B cell (primary cell): ENCODE data around the gene HLA-B. TPM values are rescaled to one million over a fixed set of nuclear protein-coding genes. Genes with fewer than 3 reads are reported as not detected.

Source experiments
- ATAC-seq: fragments of 200-7000 bp; cut with Tn5 transposase; one replicate; pipeline ENCODE4 v1.10.0; 2021; ENCODE audit warnings: low read depth, mild to moderate bottlenecking, moderate number of reproducible peaks, moderate library complexity
- CTCF ChIA-PET: fragments of 350-600 bp; sonication (Branson Sonifier 250); formaldehyde crosslinking; loops from one replicate; lab custom pipeline; 2021; ENCODE audit warnings: antibody characterized with exemption, inconsistent platforms; lab: Charles Lee
- POLR2A ChIA-PET: fragments of 350-600 bp; sonication (Branson Sonifier 250); formaldehyde crosslinking; loops from one replicate; lab custom pipeline; 2021; ENCODE audit warnings: antibody characterized with exemption; lab: Charles Lee
- DNase-seq: peaks from one replicate; pipeline ENCODE4 v3.0.0; 2013
- H2AFZ ChIP-seq: 2 replicates; pipeline ENCODE4 v1.6.1; 2012; ENCODE audit warnings: mild to moderate bottlenecking, low read depth, low read length; ENCODE audit not compliant: insufficient read depth, poor library complexity, severe bottlenecking
- H3K27ac ChIP-seq, 2 donors: 1 replicate in 1 of 2; 2 replicates in 1 of 2; pipeline ENCODE4 v1.5.1; 2012 to 2013; ENCODE audit warnings: low read length in 2 of 2, mild to moderate bottlenecking in 2 of 2, moderate library complexity in 1 of 2
- H3K27me3 ChIP-seq, 4 experiments: fragments of 200-600 bp in 1 of 4; sonication (generic) in 1 of 4; replicated peaks in 1 of 4; 1 replicate in 2 of 4; 2 replicates in 2 of 4; pipeline versions ENCODE4 v1.6.1 to v1.7.0; 2013 to 2016; ENCODE audit warnings: low read length in 3 of 4, mild to moderate bottlenecking in 2 of 4, mixed read lengths in 1 of 4, moderate library complexity in 1 of 4; ENCODE audit not compliant: insufficient read depth in 4 of 4, control insufficient read depth in 3 of 4; ENCODE audit errors: control extremely low read depth in 1 of 4
- H3K36me3 ChIP-seq, 2 experiments: replicated peaks in 1 of 2; 1 replicate in 1 of 2; 2 replicates in 1 of 2; pipeline versions ENCODE4 v1.6.1 to v1.7.1; 2013; ENCODE audit warnings: low read length in 1 of 2; ENCODE audit not compliant: insufficient read depth in 2 of 2, control insufficient read depth in 1 of 2; ENCODE audit errors: control extremely low read depth in 1 of 2, extremely low read depth in 1 of 2
- H3K4me1 ChIP-seq, 2 donors: fragments of 200-600 bp in 1 of 2; sonication (generic) in 1 of 2; 1 replicate in 1 of 2; 2 replicates in 1 of 2; pipeline versions ENCODE4 v1.5.1 to v1.6.1; 2013 to 2017; ENCODE audit warnings: low read length in 2 of 2; ENCODE audit not compliant: control insufficient read depth in 2 of 2, insufficient read depth in 2 of 2
- H3K4me2 ChIP-seq: replicated peaks from 2 replicates; pipeline ENCODE3; 2012; ENCODE audit warnings: mild to moderate bottlenecking, low read depth, low read length; ENCODE audit not compliant: poor library complexity, severe bottlenecking
- H3K4me3 ChIP-seq, 5 experiments: fragments of 200-600 bp in 1 of 5; sonication (generic) in 1 of 5; 1 replicate in 3 of 5; 2 replicates in 2 of 5; pipeline versions ENCODE4 v1.5.1 to v1.7.0; 2011 to 2016; ENCODE audit warnings: low read length in 4 of 5, mild to moderate bottlenecking in 4 of 5, low read depth in 2 of 5, control low read depth in 1 of 5, moderate library complexity in 1 of 5; ENCODE audit not compliant: insufficient read depth in 1 of 5; ENCODE audit errors: control extremely low read depth in 1 of 5, extremely low read depth in 1 of 5
- H3K79me2 ChIP-seq: fragments of 200-600 bp; sonication (generic); one replicate; pipeline ENCODE4 v1.6.0; 2016; ENCODE audit warnings: low read length; ENCODE audit not compliant: control insufficient read depth, insufficient read depth
- H3K9ac ChIP-seq: fragments of 200-600 bp; sonication (generic); 2 replicates; pipeline ENCODE4 v1.6.1; 2017; ENCODE audit warnings: mild to moderate bottlenecking, low read length, moderate library complexity
- H3K9me3 ChIP-seq, 3 donors: one replicate each; pipeline versions ENCODE4 v1.6.1 to v1.7.1; 2013; ENCODE audit warnings: low read length in 2 of 3; ENCODE audit not compliant: control insufficient read depth in 2 of 3, insufficient read depth in 1 of 3; ENCODE audit errors: control extremely low read depth in 1 of 3
- H4K20me1 ChIP-seq: 2 replicates; pipeline ENCODE4 v1.6.0; 2012; ENCODE audit warnings: mild to moderate bottlenecking, low read length; ENCODE audit not compliant: insufficient read depth, control insufficient read depth, poor library complexity, severe bottlenecking
- H3K27ac Mint-ChIP-seq: one replicate; pipeline ENCODE4 v1.8.0; 2021; ENCODE audit warnings: mixed read lengths
- H3K27me3 Mint-ChIP-seq: one replicate; pipeline ENCODE4 v1.8.0; 2021; ENCODE audit warnings: mixed read lengths
- H3K4me1 Mint-ChIP-seq: one replicate; pipeline ENCODE4 v1.8.0; 2021; ENCODE audit warnings: mixed read lengths
- H3K4me3 Mint-ChIP-seq: one replicate; pipeline ENCODE4 v1.8.0; 2021; ENCODE audit warnings: mixed read lengths
- H3K9me3 Mint-ChIP-seq: one replicate; pipeline ENCODE4 v1.8.0; 2022; ENCODE audit warnings: mixed read lengths; ENCODE audit not compliant: insufficient read depth
- CTCF ChIP-seq: fragments of 200-600 bp; IDR thresholded peaks from one replicate; pipeline ENCODE4 v1.8.0; 2022; ENCODE audit warnings: antibody characterized with exemption, mild to moderate bottlenecking
- EZH2 ChIP-seq: IDR thresholded peaks from 2 replicates; pipeline ENCODE4 v1.6.1; 2012; ENCODE audit warnings: borderline replicate concordance, low read depth, mild to moderate bottlenecking, moderate library complexity, low read length; ENCODE audit not compliant: insufficient read depth, poor library complexity, severe bottlenecking
- WGBS: methylation state at CpG from one replicate; pipeline ENCODE4 v1.1.5; 2013; ENCODE audit warnings: missing lambda C conversion rate; ENCODE audit not compliant: insufficient coverage; 5-methylcytosine and 5-hydroxymethylcytosine counted together
- intact Hi-C: fragments of 100-400 bp; cut with micrococcal nuclease; formaldehyde crosslinking; loops from one replicate; pipeline ENCODE4 v1.10.0; 2022
- polyA plus RNA-seq: library from polyadenylated mRNA; depleted of rRNA; stranded (reverse); fragments of >200 nt; gene quantifications from 2 replicates; pipeline ENCODE4 v1.2.3, GENCODE V29; 2012
- total RNA-seq, 2 donors: library from RNA; stranded (reverse); fragments of 120-200 nt in 1 of 2; gene quantifications; 1 replicate in 1 of 2; 2 replicates in 1 of 2; pipeline versions ENCODE4 v1.2.3 to v1.2.4, GENCODE V29; 2013 to 2022

HLA-B gene
- total and polyA plus RNA-seq, 2 donors (not counting 1 experiment from before 2014, with no cell fraction given) = 4,028 to 7,345 TPM

- DNase-seq (no peak), ATAC-seq (no peak)
- H3K27me3 ChIP-seq = peaks cover 0 to 17% (median 10%) of the 10 kb centered on the region in 4 experiments
- no peak overlapping the region for H3K4me3 Mint-ChIP-seq
- H3K9ac ChIP-seq = no peak overlapping the region
- peaks cover 8% of the 10 kb centered on the region for H3K4me1 Mint-ChIP-seq
- no peaks in the 10 kb centered on the region for H3K9me3 Mint-ChIP-seq
- H3K27ac ChIP-seq = no peak overlapping the region
- H3K79me2 ChIP-seq = peaks cover 5% of the 10 kb centered on the region
- intact Hi-C loops = loop anchor here (1.0 to 2.0 kb wide), 3 partner anchors 9 to 208 kb away; partner anchors contain the start of genes HLA-B and TCF19
- no peaks in the 10 kb centered on the region for H4K20me1 ChIP-seq
- no peak for TF ChIP-seq EZH2
- TF ChIP-seq CTCF = no peak
- peaks cover 33% of the 10 kb centered on the region for H3K27me3 Mint-ChIP-seq
- no peaks in the 10 kb centered on the region for H3K9me3 ChIP-seq
- no peak overlapping the region for H3K4me3 ChIP-seq
- H3K4me2 ChIP-seq = no peak overlapping the region
- WGBS = no CpG with 5 or more reads among the region's 5 CpGs
- H3K36me3 ChIP-seq = no peaks in the 10 kb centered on the region
- CTCF ChIA-PET = interaction anchor here (0.6 to 11.3 kb wide), 29 partner anchors 8 to 451 kb away, joined by 3 to 210 read pairs (median 6); partner anchors contain the start of genes HLA-B, PSORS1C2 and TCF19
- peaks cover 9 to 10% of the 10 kb centered on the region in 2 donors for H3K4me1 ChIP-seq
- POLR2A ChIA-PET = interaction anchor here (0.6 to 2.6 kb wide), 4 partner anchors 8 to 169 kb away, joined by 3 to 38 read pairs (median 6); no protein-coding TSS in a partner anchor
- no peak overlapping the region for H3K27ac Mint-ChIP-seq
- H2AFZ ChIP-seq = no peak overlapping the region
These were observed 8.9 kb upstream of the HLA-B start for GRCh38 chr6:31365864-31366263.

- no peak overlapping the region for H3K27ac Mint-ChIP-seq
- ChIA-PET CTCF (interaction anchor here (11.3 kb wide), 1 partner anchor 169 kb away, joined by 210 read pairs; no protein-coding TSS in a partner anchor), POLR2A (interaction anchor here (0.6 kb wide), 1 partner anchor 168 kb away, joined by 4 read pairs; no protein-coding TSS in a partner anchor)
- H3K36me3 ChIP-seq = no peaks in the 10 kb centered on the region
- H3K27ac ChIP-seq = no peak overlapping the region
- peaks cover 14% of the 10 kb centered on the region for H3K4me1 Mint-ChIP-seq
- H3K9me3 Mint-ChIP-seq = no peaks in the 10 kb centered on the region
- no peak overlapping the region for H3K4me3 Mint-ChIP-seq
- no peak overlapping the region for H3K4me3 ChIP-seq
- no peak overlapping the region for H2AFZ ChIP-seq
- ATAC-seq = no peak
- no peak overlapping the region for H3K4me2 ChIP-seq
- peaks cover 25% of the 10 kb centered on the region for H3K27me3 Mint-ChIP-seq
- no peak for TF ChIP-seq CTCF
- no peak overlapping the region for H3K9ac ChIP-seq
- DNase-seq = no peak
- H3K4me1 ChIP-seq = peaks cover 9 to 10% of the 10 kb centered on the region in 2 donors
- intact Hi-C loops = no loop called here
- peaks cover 12% of the 10 kb centered on the region for H3K79me2 ChIP-seq
- H3K27me3 ChIP-seq = peaks cover 0 to 13% (median 8%) of the 10 kb centered on the region in 4 experiments
- H3K9me3 ChIP-seq = no peaks in the 10 kb centered on the region
- no peaks in the 10 kb centered on the region for H4K20me1 ChIP-seq
These were observed 6.8 kb upstream of the HLA-B start for GRCh38 chr6:31363811-31364210.
